Activated CD8-positive, alpha-beta T cell treated with anti-CD3 and anti-CD28 coated beads, Interleukin-2, amount 10 ng/mL, durations not matched to agents 7 days and 5 days (primary cell): Measurements from ENCODE around the gene RMRP. TPM values are rescaled to one million over a fixed set of nuclear protein-coding genes. Genes with fewer than 3 reads are reported as not detected.

Experiments used
- ATAC-seq: fragments of 150-1000 bp; cut with Tn5 transposase; one replicate; pipeline ENCODE4 v1.10.0; 2021; ENCODE audit warnings: moderate library complexity
- CTCF ChIA-PET: fragments of 350-600 bp; sonication (Branson Sonifier 250); formaldehyde crosslinking; loops from one replicate; lab custom pipeline; 2021; ENCODE audit warnings: antibody characterized with exemption; lab: Charles Lee
- POLR2A ChIA-PET: fragments of 350-600 bp; sonication (Branson Sonifier 250); formaldehyde crosslinking; loops from one replicate; lab custom pipeline; 2021; ENCODE audit warnings: antibody characterized with exemption; lab: Charles Lee
- DNase-seq: peaks from one replicate; pipeline ENCODE4 v3.0.0-alpha.2; 2020
- H3K27ac Mint-ChIP-seq: one replicate; pipeline ENCODE4 v1.8.0; 2021; ENCODE audit warnings: mild to moderate bottlenecking, mixed read lengths
- H3K27me3 Mint-ChIP-seq: one replicate; pipeline ENCODE4 v1.8.0; 2021; ENCODE audit warnings: low read depth, mixed read lengths
- H3K36me3 Mint-ChIP-seq: one replicate; pipeline ENCODE4 v1.8.0; 2021; ENCODE audit warnings: low read depth, mixed read lengths
- H3K4me1 Mint-ChIP-seq: one replicate; pipeline ENCODE4 v1.8.0; 2021; ENCODE audit warnings: low read depth, mixed read lengths
- H3K4me3 Mint-ChIP-seq: one replicate; pipeline ENCODE4 v1.8.0; 2021; ENCODE audit warnings: mild to moderate bottlenecking, mixed read lengths
- H3K9me3 Mint-ChIP-seq: one replicate; pipeline ENCODE4 v1.8.0; 2022; ENCODE audit warnings: mixed read lengths; ENCODE audit not compliant: insufficient read depth
- total RNA-seq, 2 experiments: library from RNA; stranded (reverse); gene quantifications; one replicate each; pipeline ENCODE4 v1.2.3, GENCODE V29; 2021

The RMRP gene
- total RNA-seq, 2 experiments from 2014 or later, result 7,126 to 12,592 TPM

- Mint-ChIP-seq H3K4me1 (peaks cover 68% of the 10 kb centered on the region), H3K27ac (peak within 1 kb of the TSS; percentile 86), H3K4me3 (peak within 1 kb of the TSS; percentile 86), H3K27me3 (no peaks in the 10 kb centered on the region), H3K9me3 (no peaks in the 10 kb centered on the region), H3K36me3 (peaks cover 35% of the 10 kb centered on the region)
- ATAC-seq, result peak; percentile 84
- DNase-seq, result peak; percentile 84
- CTCF ChIA-PET, result interaction anchor here (0.7 to 12.4 kb wide), 19 partner anchors 9 to 138 kb away, joined by 3 to 214 read pairs (median 6); partner anchors contain the start of genes CD72, CREB3, SIT1 and TESK1
- POLR2A ChIA-PET, result interaction anchor here (1.0 to 4.8 kb wide), 15 partner anchors 8 to 549 kb away, joined by 3 to 54 read pairs (median 4); partner anchors contain the start of genes ATOSB, CREB3, RMRP and SIT1
These were observed 7.0 kb upstream of the RMRP start, which contains the start of gene ARHGEF39 for GRCh38 chr9:35664531-35665470. Gene ARHGEF39, minus strand, starts transcription at chr9:35665195. Its CDS starts 26 bp downstream, at chr9:35665169.

DNA sequence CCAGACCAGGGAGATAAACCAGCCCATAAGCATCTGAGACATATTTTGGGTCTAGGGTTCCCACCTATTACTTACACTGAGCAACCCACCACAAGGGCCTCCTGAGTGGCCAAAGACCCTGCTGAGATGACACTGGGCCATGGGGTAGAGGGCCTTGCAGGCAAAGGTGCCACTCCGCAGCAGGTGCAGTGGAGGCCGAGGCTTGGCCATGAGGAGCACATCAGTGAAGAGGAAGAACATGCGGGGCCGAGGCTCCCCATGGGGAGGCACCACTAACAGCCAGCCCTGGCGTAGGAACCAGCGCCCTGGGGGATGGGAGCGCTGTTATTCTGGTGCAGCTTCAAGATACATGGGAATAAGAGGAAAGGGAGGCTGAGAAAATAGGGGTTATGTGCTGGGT is 4.6 kb upstream of the RMRP start:
- Mint-ChIP-seq H3K4me1 (peaks cover 85% of the 10 kb centered on the region), H3K4me3 (peak overlapping the region; percentile 86), H3K9me3 (no peaks in the 10 kb centered on the region), H3K27me3 (peaks cover 3% of the 10 kb centered on the region), H3K27ac (peak overlapping the region; percentile 86), H3K36me3 (peaks cover 46% of the 10 kb centered on the region)
- ChIA-PET POLR2A (interaction anchor here (0.7 to 4.8 kb wide), 3 partner anchors 14 to 591 kb away, joined by 3 to 54 read pairs (median 3); partner anchors contain the start of gene SIT1), CTCF (interaction anchor here (0.6 to 12.4 kb wide), 7 partner anchors 9 to 62 kb away, joined by 3 to 214 read pairs (median 64); partner anchors contain the start of genes CD72 and SIT1)
- ATAC-seq (no peak), DNase-seq (no peak)

- ChIA-PET CTCF (interaction anchor here (1.1 to 12.4 kb wide), 9 partner anchors 10 to 91 kb away, joined by 3 to 214 read pairs (median 8); partner anchors contain the start of genes CD72, GBA2, RGP1 and SIT1), POLR2A (interaction anchor here (0.7 to 4.8 kb wide), 5 partner anchors 11 to 590 kb away, joined by 3 to 54 read pairs (median 6); partner anchors contain the start of gene SIT1)
- H3K27ac Mint-ChIP-seq, result peak overlapping the region; percentile 86
- H3K4me3 Mint-ChIP-seq, result peak overlapping the region; percentile 86
- peaks cover 3% of the 10 kb centered on the region for H3K27me3 Mint-ChIP-seq
- H3K9me3 Mint-ChIP-seq, result no peaks in the 10 kb centered on the region
- H3K4me1 Mint-ChIP-seq, result peaks cover 90% of the 10 kb centered on the region
- peaks cover 46% of the 10 kb centered on the region for H3K36me3 Mint-ChIP-seq
- ATAC-seq (no peak), DNase-seq (peak; percentile 44)
These were observed 4.0 kb upstream of the RMRP start for GRCh38 chr9:35661756-35662350.

GRCh38 chr9:35660966-35661415 is 3.2 kb upstream of the RMRP start:
- H3K4me3 Mint-ChIP-seq, result peak overlapping the region; percentile 31

GRCh38 chr9:35659340-35659739 is 1.5 kb upstream of the RMRP start:
- H3K4me1 Mint-ChIP-seq, result peaks cover 79% of the 10 kb centered on the region
- peaks cover 46% of the 10 kb centered on the region for H3K36me3 Mint-ChIP-seq
- ChIA-PET CTCF (interaction anchor here (0.9 to 12.4 kb wide), 18 partner anchors 10 to 564 kb away, joined by 3 to 214 read pairs (median 14); partner anchors contain the start of genes CA9, CD72, CREB3 and SIT1), POLR2A (interaction anchor here (1.1 to 3.8 kb wide), 6 partner anchors 10 to 69 kb away, joined by 3 to 59 read pairs (median 8); no protein-coding TSS in a partner anchor)
- H3K27ac Mint-ChIP-seq, result peak overlapping the region; percentile 97
- DNase-seq, result no peak
- H3K27me3 Mint-ChIP-seq, result peaks cover 3% of the 10 kb centered on the region
- ATAC-seq, result no peak
- H3K9me3 Mint-ChIP-seq, result no peaks in the 10 kb centered on the region
- H3K4me3 Mint-ChIP-seq, result peak overlapping the region; percentile 92

More at GRCh38 chr9:35660966-35661415, 3.2 kb upstream of the RMRP start:
- H3K27ac Mint-ChIP-seq, result peak overlapping the region; percentile 54
- CTCF ChIA-PET, result interaction anchor here (1.1 to 12.4 kb wide), 8 partner anchors 14 to 90 kb away, joined by 3 to 214 read pairs (median 36); partner anchors contain the start of genes CD72, GBA2, RGP1 and SIT1
- peaks cover 3% of the 10 kb centered on the region for H3K27me3 Mint-ChIP-seq
- no peaks in the 10 kb centered on the region for H3K9me3 Mint-ChIP-seq
- POLR2A ChIA-PET, result interaction anchor here (1.6 to 1.7 kb wide), 3 partner anchors 10 to 56 kb away, joined by 4 to 7 read pairs (median 6); partner anchors contain the start of gene SIT1
- ATAC-seq (no peak), DNase-seq (no peak)
- peaks cover 90% of the 10 kb centered on the region for H3K4me1 Mint-ChIP-seq
- peaks cover 46% of the 10 kb centered on the region for H3K36me3 Mint-ChIP-seq

DNA sequence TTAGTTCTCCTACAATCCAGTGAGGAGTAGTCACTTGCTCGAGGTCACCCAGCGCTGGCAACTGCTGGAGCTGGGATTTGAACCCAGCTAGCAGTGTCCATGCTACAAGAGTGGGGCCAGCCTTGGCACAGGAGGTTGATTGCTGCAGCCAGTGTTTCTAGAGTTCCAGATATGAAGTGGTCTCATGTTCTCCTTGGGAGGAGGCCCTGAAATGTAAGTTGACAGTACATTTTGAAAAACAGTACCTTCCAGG is 1.1 kb upstream of the RMRP start:
- H3K36me3 Mint-ChIP-seq, result peaks cover 46% of the 10 kb centered on the region
- CTCF ChIA-PET, result interaction anchor here (0.9 to 12.4 kb wide), 22 partner anchors 11 to 564 kb away, joined by 3 to 214 read pairs (median 6); partner anchors contain the start of genes CA9, CD72, CREB3 and SIT1
- H3K4me3 Mint-ChIP-seq, result peak overlapping the region; percentile 92
- no peaks in the 10 kb centered on the region for H3K9me3 Mint-ChIP-seq
- DNase-seq (no peak), ATAC-seq (no peak)
- peaks cover 74% of the 10 kb centered on the region for H3K4me1 Mint-ChIP-seq
- H3K27ac Mint-ChIP-seq, result peak overlapping the region; percentile 97
- H3K27me3 Mint-ChIP-seq, result peaks cover 3% of the 10 kb centered on the region
- POLR2A ChIA-PET, result interaction anchor here (1.1 to 3.8 kb wide), 6 partner anchors 9 to 69 kb away, joined by 3 to 59 read pairs (median 8); no protein-coding TSS in a partner anchor

DNA sequence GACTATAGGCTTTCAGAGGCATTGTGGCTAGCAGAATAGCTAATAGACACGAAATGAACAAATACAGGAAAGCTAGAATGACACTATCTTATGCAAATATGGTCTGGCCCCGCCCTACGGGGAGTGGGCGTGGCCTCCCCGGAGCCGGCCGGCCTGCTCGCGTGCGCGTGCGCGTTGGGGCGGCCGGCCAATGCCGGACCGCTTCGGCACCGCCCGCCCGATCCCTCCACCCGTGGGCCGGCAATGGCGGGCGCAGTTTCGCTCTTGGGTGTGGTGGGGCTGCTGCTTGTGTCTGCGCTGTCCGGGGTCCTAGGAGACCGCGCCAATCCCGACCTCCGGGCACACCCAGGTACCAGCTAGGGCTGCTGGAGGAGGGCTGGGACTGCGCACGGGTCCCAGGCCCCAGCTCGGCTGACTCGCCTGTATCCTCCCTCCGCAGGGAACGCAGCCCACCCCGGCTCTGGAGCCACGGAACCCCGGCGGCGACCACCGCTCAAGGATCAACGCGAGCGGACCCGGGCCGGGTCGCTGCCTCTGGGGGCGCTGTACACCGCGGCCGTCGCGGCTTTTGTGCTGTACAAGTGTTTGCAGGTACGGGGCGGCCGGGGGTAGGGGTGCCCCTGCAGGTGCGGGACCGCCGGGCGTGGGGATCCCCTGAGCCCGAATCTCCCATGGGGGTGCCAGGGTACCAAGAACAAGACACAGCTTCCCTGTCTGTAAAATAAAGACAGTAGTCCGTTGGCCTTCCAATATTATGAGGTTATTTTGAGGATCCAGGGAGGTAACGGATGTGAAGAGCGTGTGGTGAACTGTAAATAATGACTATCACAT is 533 bp upstream of the RMRP start, which contains the start of gene CCDC107:
CCDC107 (plus strand) TSS at position 156 of the 831 bp plus-strand sequence; CDS start at position 244, 88 bp downstream.
- Mint-ChIP-seq H3K9me3 (no peaks in the 10 kb centered on the region), H3K4me3 (peak within 1 kb of the TSS; percentile 92), H3K27ac (peak within 1 kb of the TSS; percentile 97), H3K27me3 (peaks cover 3% of the 10 kb centered on the region), H3K36me3 (peaks cover 44% of the 10 kb centered on the region), H3K4me1 (peaks cover 69% of the 10 kb centered on the region)
- POLR2A ChIA-PET, result interaction anchor here (0.6 to 3.8 kb wide), 15 partner anchors 7 to 555 kb away, joined by 3 to 59 read pairs (median 5); partner anchors contain the start of genes ARHGEF39, CA9, CREB3 and GBA2
- ATAC-seq, result peak; percentile 73
- peak; percentile 84 for DNase-seq
- CTCF ChIA-PET, result interaction anchor here (0.7 to 12.4 kb wide), 34 partner anchors 11 to 563 kb away, joined by 3 to 214 read pairs (median 5); partner anchors contain the start of genes CA9, CD72, CREB3 and RGP1

DNA sequence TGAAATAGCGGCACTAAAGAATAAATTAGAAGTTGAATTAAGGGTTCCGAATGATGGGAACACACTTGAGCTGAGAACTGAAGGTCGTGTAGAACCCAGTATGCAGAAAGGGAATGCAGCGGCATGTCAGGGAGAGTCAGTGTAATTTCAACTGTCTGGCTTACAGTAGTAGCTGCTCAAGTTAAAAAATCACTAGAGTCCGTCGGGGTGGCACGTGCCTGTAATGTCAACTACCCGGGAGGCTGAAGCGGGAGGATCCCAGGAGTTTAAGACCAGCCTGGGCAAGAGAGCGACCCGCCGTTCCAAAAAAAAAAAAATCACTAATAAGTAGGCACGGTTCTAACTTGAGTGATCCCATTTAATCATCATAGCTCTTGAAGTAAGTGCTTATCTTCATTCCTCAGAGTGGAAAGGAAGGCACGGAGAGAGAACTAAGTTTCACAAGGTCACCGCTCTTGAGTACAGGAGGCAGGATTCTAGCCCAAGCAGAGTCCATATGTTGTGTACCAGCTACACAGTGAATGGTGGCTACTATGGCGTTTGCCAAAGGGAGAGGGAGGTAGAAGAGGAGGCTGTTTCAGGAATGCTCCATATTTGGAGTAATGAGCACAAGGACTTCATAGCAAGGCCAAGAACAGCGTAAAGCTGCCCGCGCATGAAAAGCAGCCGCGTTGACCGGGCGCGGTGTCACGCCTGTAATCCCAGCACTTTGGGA is 831 bp downstream of the RMRP start:
- Mint-ChIP-seq H3K36me3 (peaks cover 30% of the 10 kb centered on the region), H3K9me3 (no peaks in the 10 kb centered on the region), H3K4me1 (peaks cover 58% of the 10 kb centered on the region), H3K4me3 (peak overlapping the region; percentile 92), H3K27me3 (peaks cover 3% of the 10 kb centered on the region), H3K27ac (peak overlapping the region; percentile 97)
- ATAC-seq (no peak), DNase-seq (no peak)
- CTCF ChIA-PET, result interaction anchor here (0.8 to 12.4 kb wide), 15 partner anchors 10 to 171 kb away, joined by 3 to 214 read pairs (median 25); partner anchors contain the start of genes CD72, CREB3, RGP1 and SIT1
- POLR2A ChIA-PET, result interaction anchor here (0.7 to 3.8 kb wide), 12 partner anchors 8 to 554 kb away, joined by 3 to 59 read pairs (median 6); partner anchors contain the start of genes ARHGEF39, CA9, CREB3 and GBA2

DNA sequence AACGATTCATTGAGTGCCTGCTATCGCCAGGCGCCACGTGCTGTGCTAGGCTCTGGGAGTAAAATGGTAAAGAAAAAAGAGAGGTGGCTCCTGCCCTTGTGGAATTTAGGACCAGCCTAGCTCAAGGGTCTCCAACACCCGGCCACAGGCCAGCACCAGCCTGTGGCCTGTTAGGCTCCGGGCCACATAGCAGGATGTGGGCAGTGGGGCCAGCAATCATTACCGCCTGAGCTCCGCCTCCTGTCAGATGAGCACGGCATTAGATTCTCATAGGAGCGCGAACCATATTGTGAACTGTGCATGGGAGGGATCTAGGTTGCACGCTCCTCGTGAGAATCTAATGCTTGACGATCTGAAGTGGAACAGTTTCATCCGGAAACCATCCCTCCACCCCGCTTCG is 1.5 kb downstream of the RMRP start:
- no peak overlapping the region for H3K27ac Mint-ChIP-seq
- H3K4me1 Mint-ChIP-seq, result peaks cover 59% of the 10 kb centered on the region
- no peak for DNase-seq
- peaks cover 3% of the 10 kb centered on the region for H3K27me3 Mint-ChIP-seq
- peaks cover 26% of the 10 kb centered on the region for H3K36me3 Mint-ChIP-seq
- POLR2A ChIA-PET, result interaction anchor here (0.9 to 3.8 kb wide), 4 partner anchors 9 to 76 kb away, joined by 4 to 59 read pairs (median 10); partner anchors contain the start of genes ARHGEF39, CREB3 and TLN1
- CTCF ChIA-PET, result interaction anchor here (1.1 to 12.4 kb wide), 9 partner anchors 8 to 75 kb away, joined by 3 to 214 read pairs (median 34); partner anchors contain the start of genes ARHGEF39, CD72, CREB3 and SIT1
- no peaks in the 10 kb centered on the region for H3K9me3 Mint-ChIP-seq
- ATAC-seq, result no peak
- no peak overlapping the region for H3K4me3 Mint-ChIP-seq
